HCT116 (cell line): ENCODE results near the gene IRAK4. TPM values are rescaled to one million over a fixed set of nuclear protein-coding genes. Genes with fewer than 3 reads are reported as not detected.
A peak's percentile ranks its signal among the peaks of the same experiment; 100 is the strongest.

Source experiments
- ATAC-seq: fragments of 200-7000 bp; cut with Tn5 transposase; 2 replicates; pipeline ENCODE4 v1.9.1; 2020; ENCODE audit warnings: mild to moderate bottlenecking, moderate library complexity
- BruUV-seq: library from RNA; stranded (reverse); fragments of 400-500 nt; replicated peaks from 2 replicates; lab custom pipeline; 2021; lab: Mats Ljungman, UMichigan
- CTCF ChIA-PET: fragments of 300-600 bp; sonication (Branson Sonifier 250); formaldehyde crosslinking; loops from one replicate; lab custom pipeline; 2021; ENCODE audit warnings: antibody characterized with exemption; lab: Charles Lee
- POLR2A ChIA-PET: fragments of 300-600, 350-600 bp; sonication (Branson Sonifier 250); formaldehyde crosslinking; loops from one replicate; lab custom pipeline; 2021; ENCODE audit warnings: antibody characterized with exemption; lab: Charles Lee
- RAD21 ChIA-PET, 2 experiments: fragments of 300-600 bp; sonication (Branson Sonifier 250); formaldehyde crosslinking; loops; one replicate each; lab custom pipeline; 2023; ENCODE audit warnings: low total read pairs in 2 of 2; ENCODE audit not compliant: uncharacterized antibody in 2 of 2, unreplicated experiment in 2 of 2, low non-redundant PET in 1 of 2; lab: Charles Lee
- DNase-seq: peaks from one replicate; pipeline ENCODE4 v3.0.0-alpha.2; 2010; ENCODE audit warnings: low read depth, low spot score
- H2AFZ ChIP-seq: fragments of 200-600 bp; shearing (Covaris generic), sonication (generic); 2 replicates; pipeline ENCODE4 v1.6.1; 2017; ENCODE audit warnings: low read depth, mixed run types, mixed read lengths, antibody characterized with exemption, low read length; ENCODE audit not compliant: poor library complexity, severe bottlenecking
- H3K27ac ChIP-seq: 2 replicates; pipeline ENCODE4 v1.5.1; 2012; ENCODE audit warnings: low read depth, low read length
- H3K27me3 ChIP-seq: fragments of 200-600 bp; sonication (generic); 2 replicates; pipeline ENCODE4 v1.6.1; 2016; ENCODE audit warnings: mixed run types, low read length, mixed read lengths; ENCODE audit not compliant: insufficient read depth
- H3K36me3 ChIP-seq, 2 experiments: fragments of 200-500 bp in 1 of 2; fragments of 200-600 bp in 1 of 2; sonication (Bioruptor generic) in 1 of 2; sonication (generic) in 1 of 2; 2 replicates each; pipeline versions ENCODE4 v1.5.1 to v1.6.1; 2014 to 2016; ENCODE audit warnings: low read length in 2 of 2, inconsistent platforms in 1 of 2, mixed read lengths in 1 of 2, mixed run types in 1 of 2; ENCODE audit not compliant: insufficient read depth in 2 of 2, control insufficient read depth in 1 of 2
- H3K4me1 ChIP-seq, 2 experiments: fragments of 200-600 bp in 1 of 2; sonication (generic) in 1 of 2; 2 replicates each; pipeline versions ENCODE4 v1.5.1 to v1.6.1; 2012 to 2017; ENCODE audit warnings: low read length in 2 of 2, inconsistent platforms in 1 of 2, mild to moderate bottlenecking in 1 of 2, mixed read lengths in 1 of 2, mixed run types in 1 of 2, moderate library complexity in 1 of 2; ENCODE audit not compliant: insufficient read depth in 2 of 2, control insufficient read depth in 1 of 2
- H3K4me2 ChIP-seq: fragments of 200-600 bp; sonication (generic); 2 replicates; pipeline ENCODE4 v1.6.1; 2017; ENCODE audit warnings: mixed run types, low read length, mixed read lengths
- H3K4me3 ChIP-seq, 2 experiments: fragments of 200-600 bp in 1 of 2; sonication (generic) in 1 of 2; replicated peaks in 1 of 2; 2 replicates each; pipeline ENCODE4 v1.5.1; 2011 to 2016; ENCODE audit warnings: low read length in 2 of 2, control low read depth in 1 of 2, low read depth in 1 of 2, mild to moderate bottlenecking in 1 of 2, mixed read lengths in 1 of 2, mixed run types in 1 of 2
- H3K79me2 ChIP-seq: fragments of 200-600 bp; sonication (generic); 2 replicates; pipeline ENCODE4 v1.6.1; 2017; ENCODE audit warnings: mild to moderate bottlenecking, mixed run types, low read length, moderate library complexity, mixed read lengths; ENCODE audit not compliant: insufficient read depth
- H3K9ac ChIP-seq: fragments of 200-600 bp; sonication (generic); 2 replicates; pipeline ENCODE4 v1.6.1; 2016; ENCODE audit warnings: low read length, mixed read lengths
- H3K9me2 ChIP-seq: fragments of 200-600 bp; sonication (generic), shearing (Covaris generic); 2 replicates; pipeline ENCODE4 v1.6.1; 2017; ENCODE audit warnings: mixed run types, mild to moderate bottlenecking, moderate library complexity; ENCODE audit not compliant: insufficient read depth
- H3K9me3 ChIP-seq, 2 experiments: fragments of 200-500 bp in 1 of 2; fragments of 200-600 bp in 1 of 2; sonication (Bioruptor generic) in 1 of 2; sonication (generic) in 1 of 2; 2 replicates each; pipeline ENCODE4 v1.6.1; 2014 to 2017; ENCODE audit warnings: low read length in 2 of 2, mixed read lengths in 2 of 2, inconsistent platforms in 1 of 2, low read depth in 1 of 2, mild to moderate bottlenecking in 1 of 2, mixed run types in 1 of 2, moderate library complexity in 1 of 2; ENCODE audit not compliant: control insufficient read depth in 1 of 2, insufficient read depth in 1 of 2
- H4K20me1 ChIP-seq: fragments of 200-600 bp; sonication (generic), shearing (Covaris generic); 2 replicates; pipeline ENCODE4 v1.6.1; 2017; ENCODE audit warnings: mixed run types, mild to moderate bottlenecking, moderate library complexity; ENCODE audit not compliant: insufficient read depth
- CBX3 ChIP-seq: IDR thresholded peaks from 2 replicates; pipeline ENCODE4 v1.6.1; 2012; ENCODE audit warnings: low read depth
- CEBPB ChIP-seq: IDR thresholded peaks from 2 replicates; pipeline ENCODE4 v1.6.1; 2012; ENCODE audit warnings: low read depth
- CTCF ChIP-seq, 3 experiments: fragments of 200-600 bp in 1 of 3; sonication (generic) in 1 of 3; IDR thresholded peaks in 2 of 3; conservative IDR thresholded peaks in 1 of 3; 2 replicates each; pipeline ENCODE4 v1.5.1; 2012 to 2017; ENCODE audit warnings: low read depth in 2 of 3, low read length in 2 of 3, antibody characterized with exemption in 1 of 3, borderline replicate concordance in 1 of 3, control low read depth in 1 of 3, mild to moderate bottlenecking in 1 of 3, mixed read lengths in 1 of 3, mixed run types in 1 of 3, moderate library complexity in 1 of 3; ENCODE audit not compliant: insufficient read depth in 1 of 3
- ELF1 ChIP-seq: IDR thresholded peaks from 2 replicates; pipeline ENCODE4 v1.6.1; 2012; ENCODE audit warnings: low read depth, borderline replicate concordance
- EZH2 ChIP-seq: fragments of 200-600 bp; sonication (generic); IDR thresholded peaks from 2 replicates; pipeline ENCODE4 v1.6.1; 2017; ENCODE audit warnings: antibody characterized with exemption, mixed run types
- EZH2phosphoT487 ChIP-seq: fragments of 200-600 bp; IDR thresholded peaks from 2 replicates; pipeline ENCODE4 v1.6.1; 2018; ENCODE audit warnings: antibody characterized with exemption, borderline replicate concordance
- FOSL1 ChIP-seq: IDR thresholded peaks from 2 replicates; pipeline ENCODE4 v1.6.1; 2012; ENCODE audit warnings: low read depth
- POLR2A ChIP-seq: IDR thresholded peaks from 2 replicates; pipeline ENCODE4 v1.7.0; 2011; ENCODE audit warnings: borderline replicate concordance; ENCODE audit not compliant: insufficient read depth, insufficient read length; ENCODE audit errors: extremely low read depth
- POLR2AphosphoS5 ChIP-seq: IDR thresholded peaks from 2 replicates; pipeline ENCODE4 v1.6.1; 2011; ENCODE audit warnings: mild to moderate bottlenecking, low read depth, low read length, moderate library complexity
- REST ChIP-seq: IDR thresholded peaks from 2 replicates; pipeline ENCODE4 v1.6.1; 2012; ENCODE audit warnings: low read depth
- SIN3A ChIP-seq: IDR thresholded peaks from 2 replicates; pipeline ENCODE4 v1.6.1; 2012; ENCODE audit warnings: low read depth
- SP1 ChIP-seq: IDR thresholded peaks from 2 replicates; pipeline ENCODE4 v1.6.1; 2012; ENCODE audit warnings: low read depth
- SRF ChIP-seq: IDR thresholded peaks from 2 replicates; pipeline ENCODE4 v1.6.1; 2012; ENCODE audit warnings: low read depth
- TCF7L2 ChIP-seq: IDR thresholded peaks from 2 replicates; pipeline ENCODE4 v1.7.0; 2011; ENCODE audit warnings: borderline replicate concordance, inconsistent platforms; ENCODE audit not compliant: insufficient read depth, insufficient read length; ENCODE audit errors: extremely low read depth
- YY1 ChIP-seq: IDR thresholded peaks from 2 replicates; pipeline ENCODE4 v1.6.1; 2011; ENCODE audit warnings: low read length, low read depth, moderate library complexity, mild to moderate bottlenecking; ENCODE audit not compliant: insufficient replicate concordance; ENCODE audit errors: extremely low read depth
- ZBTB33 ChIP-seq: IDR thresholded peaks from 2 replicates; pipeline ENCODE4 v1.6.1; 2011; ENCODE audit warnings: mild to moderate bottlenecking, low read length, moderate library complexity; ENCODE audit not compliant: insufficient replicate concordance; ENCODE audit errors: extremely low read depth
- ZNF274 ChIP-seq: fragments of 200-500 bp; sonication (Bioruptor generic); IDR thresholded peaks from 2 replicates; pipeline ENCODE4 v1.6.1; 2014; ENCODE audit warnings: mild to moderate bottlenecking, low read depth, low read length, inconsistent platforms
- intact Hi-C: fragments of 100-400 bp; cut with micrococcal nuclease; formaldehyde crosslinking; loops from 2 replicates; pipeline ENCODE4 v1.10.0; 2022
- total RNA-seq: library from RNA; stranded (reverse); gene quantifications from one replicate; pipeline ENCODE4 v1.2.1, GENCODE V29; 2021; ENCODE audit not compliant: unreplicated experiment

IRAK4 gene
- total RNA-seq, 1 experiment from 2014 or later = 6.9 TPM

- ChIA-PET CTCF (interaction anchor here (1.0 to 2.0 kb wide), 2 partner anchors 10 to 76 kb away, joined by 4 to 6 read pairs; no protein-coding TSS in a partner anchor), RAD21 (interaction anchor here in 1 of 2 experiments (1.3 kb wide), 1 partner anchor 77 kb away, joined by 4 read pairs; no protein-coding TSS in a partner anchor), POLR2A (interaction anchor here (1.1 to 1.4 kb wide), 3 partner anchors 10 to 14 kb away, joined by 3 to 6 read pairs (median 4); no protein-coding TSS in a partner anchor)
- Histone ChIP-seq H3K79me2 (peaks cover 46% of the 10 kb centered on the region), H4K20me1 (no peaks in the 10 kb centered on the region), H3K4me2 (peak within 1 kb of the TSS; percentile 85), H3K9me2 (no peaks in the 10 kb centered on the region), H3K9me3 (no peaks in the 10 kb centered on the region), H2AFZ (no peak within 1 kb of the TSS), H3K4me1 (peaks cover 9 to 15% of the 10 kb centered on the region in 2 experiments), H3K36me3 (peaks cover 15 to 23% of the 10 kb centered on the region in 2 experiments), H3K4me3 (peak within 1 kb of the TSS; percentile 72 to 85), H3K27me3 (no peaks in the 10 kb centered on the region), H3K9ac (peak within 1 kb of the TSS; percentile 82), H3K27ac (peak within 1 kb of the TSS; percentile 76)
- BruUV-seq = no TSS peak
- ATAC-seq = peak; percentile 94
- intact Hi-C loops = no loop called here
- DNase-seq = peak; percentile 27
- TF ChIP-seq SP1 (peak; percentile 24; the same call in 1 of the 2 replicates), FOSL1 (no peak), ELF1 (peak; percentile 58; the same call in 1 of the 2 replicates), EZH2phosphoT487 (no peak), POLR2AphosphoS5 (peak; percentile 88), SRF (peak; percentile 40; the same call in 1 of the 2 replicates), EZH2 (no peak), ZBTB33 (no peak), REST (no peak), CTCF (IDR thresholded peaks at IDR 0.05 in 2 of 3, conservative IDR thresholded peaks at IDR 0.05 in 1 of 3; ENCODE audit: borderline replicate concordance in 1 of 3, insufficient read depth in 1 of 3, low read depth in 2 of 3, low read length in 2 of 3) (peak in 1 of 3 experiments; percentile 31; a peak in 2 of 6 replicates), YY1 (peak; percentile 58), CEBPB (no peak), ZNF274 (no peak), CBX3 (no peak), POLR2A (peak; percentile 60), SIN3A (0 out of 2 replicates have a peak, but pooled peaks have one; percentile 45), TCF7L2 (no peak)
Observed at GRCh38 chr12:43805860-43806736, 47.3 kb downstream of the IRAK4 start, which contains the start of gene TWF1. TSS of gene TWF1 (minus strand) at chr12:43806317. CDS start at chr12:43806245, 72 bp downstream.
